VCaP (cell line): Measurements from ENCODE around the gene TMEM117.

Source experiments
- H3K27ac ChIP-seq: fragments of 450-650 bp; 2 replicates; pipeline ENCODE4 v1.5.1; 2017
- TF ChIP-seq, protein P1 (sequence below): fragments of 450-650 bp; conservative IDR thresholded peaks from 2 replicates; pipeline ENCODE4 v1.5.1; 2017; ENCODE audit warnings: mild to moderate bottlenecking, moderate library complexity

The TMEM117 gene

GRCh38 chr12:44224399-44225148 lies 388.7 kb downstream of the TMEM117 start:
- TF ChIP-seq, protein P1, sequence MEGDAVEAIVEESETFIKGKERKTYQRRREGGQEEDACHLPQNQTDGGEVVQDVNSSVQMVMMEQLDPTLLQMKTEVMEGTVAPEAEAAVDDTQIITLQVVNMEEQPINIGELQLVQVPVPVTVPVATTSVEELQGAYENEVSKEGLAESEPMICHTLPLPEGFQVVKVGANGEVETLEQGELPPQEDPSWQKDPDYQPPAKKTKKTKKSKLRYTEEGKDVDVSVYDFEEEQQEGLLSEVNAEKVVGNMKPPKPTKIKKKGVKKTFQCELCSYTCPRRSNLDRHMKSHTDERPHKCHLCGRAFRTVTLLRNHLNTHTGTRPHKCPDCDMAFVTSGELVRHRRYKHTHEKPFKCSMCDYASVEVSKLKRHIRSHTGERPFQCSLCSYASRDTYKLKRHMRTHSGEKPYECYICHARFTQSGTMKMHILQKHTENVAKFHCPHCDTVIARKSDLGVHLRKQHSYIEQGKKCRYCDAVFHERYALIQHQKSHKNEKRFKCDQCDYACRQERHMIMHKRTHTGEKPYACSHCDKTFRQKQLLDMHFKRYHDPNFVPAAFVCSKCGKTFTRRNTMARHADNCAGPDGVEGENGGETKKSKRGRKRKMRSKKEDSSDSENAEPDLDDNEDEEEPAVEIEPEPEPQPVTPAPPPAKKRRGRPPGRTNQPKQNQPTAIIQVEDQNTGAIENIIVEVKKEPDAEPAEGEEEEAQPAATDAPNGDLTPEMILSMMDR: no peak

GRCh38 chr12:44225149-44225510 lies 389.2 kb downstream of the TMEM117 start:
- no peak overlapping the region for H3K27ac ChIP-seq
- TF ChIP-seq, protein P1: no peak

More at GRCh38 chr12:44224399-44225148, 388.7 kb downstream of the TMEM117 start:
- no peak overlapping the region for H3K27ac ChIP-seq

DNA sequence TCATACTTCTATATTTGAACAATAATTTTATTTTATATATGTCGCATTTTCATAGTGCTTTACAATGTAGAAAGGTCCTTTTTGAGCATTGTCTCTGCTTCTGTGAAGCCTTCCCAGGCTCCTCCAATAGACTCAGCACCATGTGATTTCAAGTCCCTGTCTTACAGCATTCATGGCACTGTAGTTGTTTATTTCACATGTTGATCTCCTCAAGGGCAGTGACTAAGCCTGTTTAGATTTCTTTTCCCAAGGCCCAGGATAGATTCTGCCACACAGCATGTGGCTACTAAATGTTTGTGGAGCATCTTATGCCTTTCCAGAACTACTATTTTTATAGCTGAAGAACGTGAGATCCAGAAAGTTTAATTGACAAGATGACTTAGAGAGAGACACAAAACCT lies 391.7 kb downstream of the TMEM117 start:
- no peak overlapping the region for H3K27ac ChIP-seq
- TF ChIP-seq, protein P1: no peak

DNA sequence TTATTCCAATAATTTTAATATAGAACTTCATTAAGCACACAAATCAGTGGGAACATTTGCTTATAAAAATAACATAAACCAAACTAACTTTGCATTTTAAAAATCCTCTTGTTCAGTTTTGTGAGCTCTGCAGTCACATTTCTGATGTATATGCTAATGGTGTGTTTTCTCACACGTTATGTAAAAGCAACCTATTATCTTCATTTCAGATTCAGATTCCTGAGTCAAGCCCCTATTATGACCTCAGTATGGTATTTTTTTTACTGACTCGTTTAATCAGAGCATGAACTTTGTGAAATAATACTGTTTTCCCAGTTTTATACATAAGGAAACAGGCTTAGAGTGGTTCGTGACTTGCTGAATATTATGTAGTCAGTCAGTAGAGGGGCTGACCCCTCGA lies 394.0 kb downstream of the TMEM117 start:
- TF ChIP-seq, protein P1: no peak
- H3K27ac ChIP-seq: no peak overlapping the region

GRCh38 chr12:44235674-44236073 lies 399.8 kb downstream of the TMEM117 start:
- TF ChIP-seq, protein P1: no peak
- H3K27ac ChIP-seq: no peak overlapping the region

GRCh38 chr12:44240186-44240585 lies 404.3 kb downstream of the TMEM117 start:
- H3K27ac ChIP-seq: no peak overlapping the region
- TF ChIP-seq, protein P1: no peak

DNA sequence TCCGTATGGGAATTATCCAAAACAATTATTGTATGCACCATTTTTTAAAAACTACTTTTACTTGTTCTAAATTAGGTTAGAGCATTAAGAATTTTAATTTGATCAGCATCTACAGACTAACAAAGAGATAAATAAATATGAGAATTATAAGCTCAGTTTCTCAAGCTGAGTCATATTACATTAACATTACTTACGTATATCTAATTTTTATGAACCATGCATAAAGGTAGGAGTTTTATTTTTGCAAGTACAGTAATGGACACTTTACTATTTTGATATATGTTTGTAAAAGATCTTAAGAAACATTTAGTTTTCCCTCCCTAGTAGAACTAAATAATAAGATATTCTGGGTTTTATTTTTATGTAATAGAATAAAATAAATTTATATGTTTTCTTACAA lies 410.1 kb downstream of the TMEM117 start:
- TF ChIP-seq, protein P1: no peak
- no peak overlapping the region for H3K27ac ChIP-seq
